Common myeloid progenitor, CD34-positive (primary cell): ENCODE results near the gene ADAM12.

ENCODE experiments used
- CTCF ChIA-PET: fragments of 350-600 bp; sonication (Branson Sonifier 250); formaldehyde crosslinking; loops from one replicate; lab custom pipeline; 2021; ENCODE audit warnings: antibody characterized with exemption; lab: Charles Lee
- POLR2A ChIA-PET: fragments of 350-600 bp; sonication (Branson Sonifier 250); formaldehyde crosslinking; loops from one replicate; lab custom pipeline; 2021; ENCODE audit warnings: antibody characterized with exemption; lab: Charles Lee
- DNase-seq, 3 donors: peaks; one replicate each; pipeline versions ENCODE4 v3.0.0 to v3.0.0-alpha.2; 2013
- H3K27ac ChIP-seq, 2 experiments: 1 replicate in 1 of 2; 2 replicates in 1 of 2; pipeline ENCODE4 v1.7.0; 2013; ENCODE audit warnings: inconsistent platforms in 2 of 2, low read length in 2 of 2, mild to moderate bottlenecking in 2 of 2, low read depth in 1 of 2, moderate library complexity in 1 of 2; ENCODE audit not compliant: severe bottlenecking in 2 of 2, insufficient read depth in 1 of 2, poor library complexity in 1 of 2
- H3K27me3 ChIP-seq, 5 experiments: replicated peaks in 2 of 5; 1 replicate in 3 of 5; 2 replicates in 2 of 5; pipeline versions ENCODE4 v1.6.1 to v1.7.0; 2013; ENCODE audit warnings: low read length in 4 of 5, mild to moderate bottlenecking in 2 of 5, moderate library complexity in 2 of 5, inconsistent platforms in 1 of 5; ENCODE audit not compliant: insufficient read depth in 5 of 5, control insufficient read depth in 4 of 5
- H3K36me3 ChIP-seq, 4 experiments: 1 replicate in 2 of 4; 2 replicates in 2 of 4; pipeline versions ENCODE4 v1.6.1 to v1.7.0; 2013; ENCODE audit warnings: low read length in 3 of 4, control low read depth in 1 of 4, mild to moderate bottlenecking in 1 of 4; ENCODE audit not compliant: control insufficient read depth in 4 of 4, insufficient read depth in 4 of 4
- H3K4me1 ChIP-seq, 4 experiments: 1 replicate in 3 of 4; 2 replicates in 1 of 4; pipeline versions ENCODE4 v1.6.1 to v1.7.1; 2013; ENCODE audit warnings: low read length in 3 of 4, mild to moderate bottlenecking in 3 of 4, control low read depth in 1 of 4, inconsistent platforms in 1 of 4, moderate library complexity in 1 of 4; ENCODE audit not compliant: control insufficient read depth in 4 of 4, insufficient read depth in 4 of 4; ENCODE audit errors: control extremely low read depth in 1 of 4
- H3K4me3 ChIP-seq, 7 experiments: 1 replicate in 4 of 7; 2 replicates in 3 of 7; pipeline versions ENCODE4 v1.5.1 to v1.7.0; 2013; ENCODE audit warnings: mild to moderate bottlenecking in 7 of 7, low read length in 6 of 7, moderate library complexity in 6 of 7, inconsistent platforms in 2 of 7, low read depth in 2 of 7, control low read depth in 1 of 7; ENCODE audit not compliant: insufficient read depth in 4 of 7, control insufficient read depth in 1 of 7; ENCODE audit errors: extremely low read depth in 1 of 7
- H3K9me3 ChIP-seq, 5 experiments: 1 replicate in 4 of 5; 2 replicates in 1 of 5; pipeline versions ENCODE4 v1.6.1 to v1.7.1; 2013; ENCODE audit warnings: low read length in 4 of 5, mild to moderate bottlenecking in 2 of 5, inconsistent platforms in 1 of 5, low read depth in 1 of 5, moderate library complexity in 1 of 5; ENCODE audit not compliant: control insufficient read depth in 4 of 5, insufficient read depth in 2 of 5; ENCODE audit errors: control extremely low read depth in 1 of 5
- WGBS: methylation state at CpG from one replicate; pipeline ENCODE4 v1.1.5; 2013; ENCODE audit not compliant: insufficient coverage; 5-methylcytosine and 5-hydroxymethylcytosine counted together

ADAM12 gene

DNA sequence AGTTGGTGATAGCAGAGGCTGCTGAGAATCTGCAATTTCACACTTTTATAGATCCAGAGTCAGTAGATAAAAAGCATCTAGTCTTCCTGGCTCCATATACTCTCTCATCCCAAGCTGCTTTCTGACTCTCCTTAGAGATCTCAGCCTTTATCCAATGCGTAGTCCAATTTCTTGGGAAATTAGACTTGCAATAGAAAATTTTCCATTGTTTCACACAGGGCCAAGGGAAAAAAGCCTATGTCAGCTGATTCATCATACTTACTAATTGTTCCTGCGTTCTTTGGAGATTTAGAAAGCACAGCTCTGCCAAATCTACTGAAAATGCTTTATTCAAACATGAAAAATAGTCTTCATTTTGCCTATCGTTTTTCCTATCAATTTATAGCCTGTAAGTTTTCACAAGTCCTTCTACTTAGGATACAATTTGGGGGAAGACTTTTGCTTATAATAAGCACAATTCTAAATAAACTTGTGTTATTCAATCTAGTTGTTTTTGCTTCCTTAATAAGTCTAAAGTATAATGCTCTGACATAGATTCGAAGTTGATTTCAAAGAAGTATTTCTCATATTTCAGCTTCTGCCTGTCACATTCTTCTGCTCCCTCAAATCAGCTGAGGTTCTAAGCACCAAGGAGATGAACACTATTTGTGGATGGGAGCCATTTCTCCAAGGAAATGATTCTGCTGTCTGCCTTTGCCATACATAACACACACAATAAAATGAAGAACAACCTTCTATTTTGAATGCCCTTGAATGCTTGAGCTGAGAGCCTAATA lies 165.4 kb downstream of the ADAM12 start:
- peaks cover 0 to 5% (median 0%) of the 10 kb centered on the region in 5 experiments for H3K27me3 ChIP-seq
- H3K9me3 ChIP-seq = no peaks in the 10 kb centered on the region
- no peaks in the 10 kb centered on the region for H3K36me3 ChIP-seq
- CTCF ChIA-PET = interaction anchor here (1.3 kb wide), 1 partner anchor 10 kb away, joined by 3 read pairs; no protein-coding TSS in a partner anchor
- WGBS = 100% methylated on average over 2 of the region's 4 CpGs
- H3K27ac ChIP-seq = no peak overlapping the region
- no peaks in the 10 kb centered on the region for H3K4me1 ChIP-seq
- no peak for DNase-seq
- POLR2A ChIA-PET = no interaction called here
- H3K4me3 ChIP-seq = no peak overlapping the region

DNA sequence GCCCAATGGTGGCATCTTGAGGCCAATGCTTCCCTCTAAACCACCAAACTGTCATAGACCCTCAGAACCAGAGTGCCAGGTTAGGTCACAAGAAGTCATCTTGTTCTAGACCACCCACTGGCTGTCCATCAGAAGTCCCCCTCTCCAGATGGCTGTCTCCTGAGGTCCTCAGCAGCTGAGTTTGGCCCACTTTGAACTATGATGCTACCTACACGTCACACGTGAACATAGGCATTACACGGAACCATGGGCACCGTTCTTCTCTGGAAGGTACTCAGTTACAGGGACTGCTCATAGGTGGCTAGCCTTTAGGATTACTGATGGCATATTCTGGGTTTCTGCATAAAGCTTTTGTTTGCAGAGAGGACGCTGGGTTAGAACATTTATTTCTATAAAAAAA lies 166.4 kb downstream of the ADAM12 start:
- Histone ChIP-seq H3K9me3 (no peaks in the 10 kb centered on the region), H3K36me3 (no peaks in the 10 kb centered on the region), H3K4me1 (no peaks in the 10 kb centered on the region), H3K27ac (no peak overlapping the region), H3K27me3 (peaks cover 0 to 5% (median 0%) of the 10 kb centered on the region in 5 experiments), H3K4me3 (no peak overlapping the region)
- WGBS = 94% methylated on average over 4 of the region's 5 CpGs
- DNase-seq = no peak
- ChIA-PET POLR2A (no interaction called here), CTCF (no interaction called here)

DNA sequence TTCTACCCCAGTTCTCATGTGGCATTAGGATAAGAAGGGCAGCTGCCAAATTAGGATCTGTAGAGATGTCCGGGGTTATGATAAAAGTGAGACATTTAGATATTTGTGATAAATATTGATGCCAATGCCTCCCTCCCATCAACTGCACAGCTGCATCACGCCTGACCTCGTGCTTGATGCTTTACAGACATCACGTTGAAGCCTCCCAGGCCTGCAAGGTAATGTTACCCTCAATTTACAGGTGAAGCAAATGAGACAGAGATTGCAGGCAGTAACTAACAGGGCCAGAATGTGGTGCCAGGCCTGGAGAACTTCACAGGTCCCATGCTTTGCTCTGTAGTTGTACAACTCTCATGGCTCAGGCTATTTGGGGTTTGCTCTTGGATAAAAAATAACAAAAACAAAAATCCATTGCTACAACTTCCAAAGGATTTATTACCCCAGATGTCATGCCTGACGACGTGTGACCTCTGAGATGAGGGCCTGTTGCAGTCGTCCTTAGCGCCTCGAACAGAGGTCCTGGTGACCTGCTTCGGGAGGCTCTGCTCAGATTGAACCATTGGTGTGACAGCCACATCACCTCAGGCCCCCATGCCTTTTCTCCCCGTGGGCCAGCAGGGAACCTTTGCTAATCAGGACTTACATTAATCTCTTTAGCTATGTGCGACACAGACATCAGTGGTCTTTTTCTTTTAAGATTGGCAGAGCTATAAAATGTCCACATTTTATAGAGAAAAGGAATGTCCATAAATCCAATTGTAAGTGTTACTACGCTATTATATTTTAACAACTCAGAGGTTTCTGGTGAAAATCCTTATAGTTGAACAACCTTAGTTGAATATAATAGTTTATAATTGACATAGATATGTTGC lies 169.3 kb downstream of the ADAM12 start:
- Histone ChIP-seq H3K27me3 (peaks cover 0 to 9% (median 0%) of the 10 kb centered on the region in 5 experiments), H3K4me3 (no peak overlapping the region), H3K4me1 (no peaks in the 10 kb centered on the region), H3K9me3 (no peaks in the 10 kb centered on the region), H3K27ac (no peak overlapping the region), H3K36me3 (no peaks in the 10 kb centered on the region)
- DNase-seq = no peak
- 81% methylated on average over 11 of the region's 13 CpGs for WGBS
- ChIA-PET CTCF (no interaction called here), POLR2A (interaction anchor here (0.5 kb wide), 1 partner anchor 26 kb away, joined by 3 read pairs; no protein-coding TSS in a partner anchor)

DNA sequence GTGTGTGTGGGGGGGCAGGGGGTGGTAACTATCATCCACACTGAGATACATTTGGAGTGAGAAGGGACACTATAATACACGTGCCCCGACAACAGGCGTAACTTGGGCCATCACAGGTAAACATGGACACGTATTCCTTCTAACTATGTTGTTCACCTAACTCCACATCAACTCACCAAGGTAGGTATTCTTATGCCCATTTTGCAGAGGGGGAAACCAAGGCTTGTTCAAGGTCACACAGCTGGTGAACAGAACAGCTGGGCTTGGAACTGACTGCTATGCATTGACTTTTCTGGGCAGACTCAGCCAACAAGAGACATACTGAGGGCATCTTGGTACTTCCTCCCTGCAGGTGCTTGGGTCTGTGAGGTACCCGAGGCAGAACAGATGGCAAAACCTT lies 170.1 kb downstream of the ADAM12 start:
- ChIA-PET CTCF (no interaction called here), POLR2A (no interaction called here)
- H3K27me3 ChIP-seq = peaks cover 0 to 9% (median 0%) of the 10 kb centered on the region in 5 experiments
- no peaks in the 10 kb centered on the region for H3K4me1 ChIP-seq
- H3K36me3 ChIP-seq = no peaks in the 10 kb centered on the region
- no peak overlapping the region for H3K4me3 ChIP-seq
- H3K9me3 ChIP-seq = no peaks in the 10 kb centered on the region
- DNase-seq = no peak
- H3K27ac ChIP-seq = no peak overlapping the region
- 90% methylated on average over 2 of the region's 5 CpGs for WGBS

DNA sequence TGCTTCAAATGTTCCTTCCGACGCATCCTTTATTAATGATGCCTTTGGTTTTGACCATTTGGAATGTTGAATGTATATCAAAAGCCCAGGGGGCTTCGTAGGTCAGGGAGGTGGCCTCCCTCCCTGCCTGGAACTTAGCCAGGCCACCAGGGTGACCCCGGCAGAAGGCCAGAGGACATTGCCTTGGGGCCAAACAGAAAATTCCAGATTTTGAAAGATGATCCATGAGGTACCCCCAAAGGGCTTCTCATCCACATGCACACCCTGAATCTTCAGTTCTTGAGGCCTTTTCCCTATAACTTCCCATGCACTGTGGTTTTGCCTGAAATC lies 171.7 kb downstream of the ADAM12 start:
- CTCF ChIA-PET = no interaction called here
- H3K4me1 ChIP-seq = no peaks in the 10 kb centered on the region
- WGBS = 73% methylated on average over 4 of the region's 4 CpGs
- no peak for DNase-seq
- H3K27ac ChIP-seq = no peak overlapping the region
- H3K36me3 ChIP-seq = no peaks in the 10 kb centered on the region
- no peak overlapping the region for H3K4me3 ChIP-seq
- H3K27me3 ChIP-seq = peaks cover 0 to 9% (median 0%) of the 10 kb centered on the region in 5 experiments
- H3K9me3 ChIP-seq = no peaks in the 10 kb centered on the region
- POLR2A ChIA-PET = no interaction called here

DNA sequence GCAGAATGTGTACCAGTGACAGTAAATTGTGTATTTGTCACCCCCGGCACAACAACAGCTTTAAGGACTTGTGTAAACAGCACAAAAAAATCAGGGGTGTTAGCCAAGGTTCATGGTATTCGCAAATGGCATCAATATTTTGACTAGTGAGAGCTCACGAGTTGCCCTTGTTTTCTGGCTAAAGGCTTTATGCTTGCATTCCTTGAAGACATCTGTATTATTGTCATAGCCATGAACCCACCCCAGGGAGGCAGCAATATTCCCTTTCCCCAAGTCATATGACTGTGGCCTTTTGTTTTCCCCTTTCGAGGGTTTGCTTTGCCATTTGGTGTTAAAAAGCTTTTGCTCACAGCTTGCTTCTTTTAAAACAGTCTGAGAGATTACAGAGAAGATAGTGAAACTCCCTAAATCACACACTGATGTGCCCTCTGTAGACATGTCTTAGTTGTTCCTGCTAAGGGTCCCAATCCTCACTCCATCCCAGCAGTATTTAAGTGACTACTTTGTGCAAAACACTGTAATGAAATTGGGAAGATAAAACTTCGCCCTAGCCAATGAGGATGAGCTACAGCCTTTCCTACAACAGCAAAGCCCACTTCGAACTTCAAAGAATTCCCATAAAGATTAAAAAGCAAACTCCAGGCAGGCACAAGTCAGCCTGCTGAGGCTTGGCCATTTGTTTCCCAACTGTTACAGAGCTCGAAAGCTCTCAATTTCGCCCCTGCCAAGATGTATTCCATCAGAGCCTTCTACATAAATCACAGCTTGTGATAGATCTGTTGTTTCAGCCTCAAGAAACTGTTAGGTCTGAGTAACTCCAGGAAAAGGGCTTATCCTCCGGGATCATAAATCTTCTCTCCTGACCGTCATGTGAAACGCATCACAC lies 172.3 kb downstream of the ADAM12 start:
- no peaks in the 10 kb centered on the region for H3K4me1 ChIP-seq
- H3K4me3 ChIP-seq = no peak overlapping the region
- CTCF ChIA-PET = no interaction called here
- POLR2A ChIA-PET = no interaction called here
- peaks cover 0 to 11% (median 0%) of the 10 kb centered on the region in 5 experiments for H3K27me3 ChIP-seq
- 77% methylated on average over 10 of the region's 11 CpGs for WGBS
- no peaks in the 10 kb centered on the region for H3K9me3 ChIP-seq
- H3K36me3 ChIP-seq = no peaks in the 10 kb centered on the region
- H3K27ac ChIP-seq = no peak overlapping the region
- DNase-seq = no peak
